Measurements from ENCODE around the gene IL5. TPM values are rescaled to one million over a fixed set of nuclear protein-coding genes. Genes with fewer than 3 reads are reported as not detected.
A peak's percentile ranks its signal among the peaks of the same experiment; 100 is the strongest.

Gene IL5
- total and polyA plus RNA-seq, 4 donors = not detected

GRCh38 chr5:132498686-132499271 lies 44.5 kb downstream of the IL5 start:
- ATAC-seq (ENCODE audit: insufficient read depth, low FRiP score) (no peak), DNase-seq (peak in 1 of 3 donors; percentile 6)
- H3K27me3 ChIP-seq (ENCODE audit: control insufficient read depth in 3 of 3, insufficient read depth in 3 of 3, low read length in 2 of 3) = no peaks in the 10 kb centered on the region
- H3K9ac ChIP-seq (ENCODE audit: insufficient read depth in 1 of 2, low read length in 2 of 2) = no peak overlapping the region
- TF ChIP-seq CTCF (IDR thresholded peaks at IDR 0.05; ENCODE audit: control extremely low read depth, extremely low read depth) = no peak
- H3K4me3 ChIP-seq = no peak overlapping the region
- H3K4me1 ChIP-seq (ENCODE audit: control insufficient read depth in 5 of 5, insufficient read depth in 5 of 5, low read length in 5 of 5) = peaks cover 0 to 35% (median 12%) of the 10 kb centered on the region in 5 donors
- 87 to 90% methylated on average over 4 of the region's 4 CpGs for WGBS, 2 donors
- H3K27ac ChIP-seq (ENCODE audit: low read depth in 1 of 2, low read length in 1 of 2) = peak overlapping the region in 1 of 2 donors; percentile 99
- H3K9me3 ChIP-seq (ENCODE audit: control insufficient read depth in 4 of 4, insufficient read depth in 3 of 4, low read length in 3 of 4) = no peaks in the 10 kb centered on the region
- H3K36me3 ChIP-seq (ENCODE audit: control insufficient read depth in 4 of 4, insufficient read depth in 4 of 4, low read length in 4 of 4) = no peaks in the 10 kb centered on the region

- Histone ChIP-seq H3K27ac (ENCODE audit: low read depth in 1 of 2, low read length in 1 of 2) (peak overlapping the region; percentile 93 to 99), H3K9ac (ENCODE audit: insufficient read depth in 1 of 2, low read length in 2 of 2) (no peak overlapping the region), H3K9me3 (ENCODE audit: control insufficient read depth in 4 of 4, insufficient read depth in 3 of 4, low read length in 3 of 4) (no peaks in the 10 kb centered on the region), H3K27me3 (ENCODE audit: control insufficient read depth in 3 of 3, insufficient read depth in 3 of 3, low read length in 2 of 3) (no peaks in the 10 kb centered on the region), H3K36me3 (ENCODE audit: control insufficient read depth in 4 of 4, insufficient read depth in 4 of 4, low read length in 4 of 4) (no peaks in the 10 kb centered on the region), H3K4me1 (ENCODE audit: control insufficient read depth in 5 of 5, insufficient read depth in 5 of 5, low read length in 5 of 5) (peaks cover 0 to 35% (median 12%) of the 10 kb centered on the region in 5 donors), H3K4me3 (no peak overlapping the region)
- WGBS, 2 donors = 62 to 93% methylated on average over 3 of the region's 3 CpGs
- no peak for ATAC-seq (ENCODE audit: insufficient read depth, low FRiP score)
- DNase-seq = peak in 1 of 3 donors; percentile 9
- TF ChIP-seq CTCF (IDR thresholded peaks at IDR 0.05; ENCODE audit: control extremely low read depth, extremely low read depth) = no peak
Observed at GRCh38 chr5:132498152-132498551, 45.2 kb downstream of the IL5 start.

GRCh38 chr5:132497488-132497997 lies 45.8 kb downstream of the IL5 start:
- Histone ChIP-seq H3K27ac (ENCODE audit: low read depth in 1 of 2, low read length in 1 of 2) (peak overlapping the region; percentile 93 to 99), H3K9ac (ENCODE audit: insufficient read depth in 1 of 2, low read length in 2 of 2) (peak overlapping the region in 1 of 2 donors; percentile 57), H3K4me3 (no peak overlapping the region), H3K4me1 (ENCODE audit: control insufficient read depth in 5 of 5, insufficient read depth in 5 of 5, low read length in 5 of 5) (peaks cover 0 to 35% (median 12%) of the 10 kb centered on the region in 5 donors), H3K27me3 (ENCODE audit: control insufficient read depth in 3 of 3, insufficient read depth in 3 of 3, low read length in 2 of 3) (no peaks in the 10 kb centered on the region), H3K36me3 (ENCODE audit: control insufficient read depth in 4 of 4, insufficient read depth in 4 of 4, low read length in 4 of 4) (no peaks in the 10 kb centered on the region), H3K9me3 (ENCODE audit: control insufficient read depth in 4 of 4, insufficient read depth in 3 of 4, low read length in 3 of 4) (no peaks in the 10 kb centered on the region)
- DNase-seq (peak; percentile 71 to 75 (median 71)), ATAC-seq (ENCODE audit: insufficient read depth, low FRiP score) (no peak)
- TF ChIP-seq CTCF (IDR thresholded peaks at IDR 0.05; ENCODE audit: control extremely low read depth, extremely low read depth) = no peak
- WGBS, 2 donors = 33 to 43% methylated on average over 6 of the region's 6 CpGs
